Measurements from ENCODE around the gene B3GLCT.

B3GLCT gene

GRCh38 chr13:31264151-31264550 is 64.4 kb downstream of the B3GLCT start:
- in situ Hi-C loops (cut with HindIII; ENCODE audit: low sequenced_read_pairs): no loop called here

- in situ Hi-C loops (cut with HindIII; ENCODE audit: low sequenced_read_pairs): no loop called here
Observed at GRCh38 chr13:31267126-31267784, 67.5 kb downstream of the B3GLCT start.

- in situ Hi-C loops (cut with HindIII; ENCODE audit: low sequenced_read_pairs): no loop called here
Observed at GRCh38 chr13:31274390-31274789, 74.6 kb downstream of the B3GLCT start.

GRCh38 chr13:31276421-31276820 is 76.6 kb downstream of the B3GLCT start:
- in situ Hi-C loops (cut with HindIII; ENCODE audit: low sequenced_read_pairs): no loop called here

GRCh38 chr13:31278869-31279268 is 79.1 kb downstream of the B3GLCT start:
- in situ Hi-C loops (cut with HindIII; ENCODE audit: low sequenced_read_pairs): no loop called here

- in situ Hi-C loops (cut with HindIII; ENCODE audit: low sequenced_read_pairs): no loop called here
Observed at GRCh38 chr13:31282741-31283455, 83.1 kb downstream of the B3GLCT start.

- in situ Hi-C loops (cut with HindIII; ENCODE audit: low sequenced_read_pairs): no loop called here
Observed at GRCh38 chr13:31286930-31287329, 87.2 kb downstream of the B3GLCT start.

GRCh38 chr13:31301119-31301518 is 101.3 kb downstream of the B3GLCT start:
- in situ Hi-C loops (cut with HindIII; ENCODE audit: low sequenced_read_pairs): no loop called here

- in situ Hi-C loops (cut with HindIII; ENCODE audit: low sequenced_read_pairs): no loop called here
Observed at GRCh38 chr13:31310356-31310755, 110.6 kb downstream of the B3GLCT start.

- in situ Hi-C loops (cut with HindIII; ENCODE audit: low sequenced_read_pairs): no loop called here
Observed at GRCh38 chr13:31310786-31311185, 111.0 kb downstream of the B3GLCT start.

GRCh38 chr13:31311921-31312320 is 112.1 kb downstream of the B3GLCT start:
- in situ Hi-C loops (cut with HindIII; ENCODE audit: low sequenced_read_pairs): no loop called here

GRCh38 chr13:31314961-31315360 is 115.2 kb downstream of the B3GLCT start:
- in situ Hi-C loops (cut with HindIII; ENCODE audit: low sequenced_read_pairs): no loop called here

- in situ Hi-C loops (cut with HindIII; ENCODE audit: low sequenced_read_pairs): no loop called here
Observed at GRCh38 chr13:31320946-31321345, 121.2 kb downstream of the B3GLCT start.

GRCh38 chr13:31321457-31321856 is 121.7 kb downstream of the B3GLCT start:
- in situ Hi-C loops (cut with HindIII; ENCODE audit: low sequenced_read_pairs): no loop called here

- in situ Hi-C loops (cut with HindIII; ENCODE audit: low sequenced_read_pairs): no loop called here
Observed at GRCh38 chr13:31322026-31322425, 122.3 kb downstream of the B3GLCT start.

GRCh38 chr13:31322702-31323405 is 123.1 kb downstream of the B3GLCT start:
- in situ Hi-C loops (cut with HindIII; ENCODE audit: low sequenced_read_pairs): no loop called here

GRCh38 chr13:31327182-31327860 is 127.5 kb downstream of the B3GLCT start:
- in situ Hi-C loops (cut with HindIII; ENCODE audit: low sequenced_read_pairs): no loop called here

GRCh38 chr13:31328549-31329235 is 128.9 kb downstream of the B3GLCT start:
- in situ Hi-C loops (cut with HindIII; ENCODE audit: low sequenced_read_pairs): no loop called here

GRCh38 chr13:31330236-31330635 is 130.5 kb downstream of the B3GLCT start:
- in situ Hi-C loops (cut with HindIII; ENCODE audit: low sequenced_read_pairs): no loop called here

GRCh38 chr13:31331068-31331467 is 131.3 kb downstream of the B3GLCT start:
- in situ Hi-C loops (cut with HindIII; ENCODE audit: low sequenced_read_pairs): no loop called here

- in situ Hi-C loops (cut with HindIII; ENCODE audit: low sequenced_read_pairs): no loop called here
Observed at GRCh38 chr13:31334547-31334946, 134.8 kb downstream of the B3GLCT start.
